MG63 (cell line): Measurements from ENCODE around the gene SRGN. TPM values are rescaled to one million over a fixed set of nuclear protein-coding genes. Genes with fewer than 3 reads are reported as not detected.
"Not testable (repeated sequence)": the region's sequence is repeated elsewhere in the genome, so short reads cannot be mapped to it uniquely, and the experiment has no call there.

Source experiments
- DNase-seq: peaks from one replicate; pipeline ENCODE4 v3.0.0-alpha.2; 2020
- H3K27me3 ChIP-seq: fragments of 250-450 bp; sonication (Bioruptor Pico); 2 replicates; pipeline ENCODE4 v1.5.1; 2020; ENCODE audit warnings: mild to moderate bottlenecking, moderate library complexity
- H3K36me3 ChIP-seq: fragments of 250-450 bp; sonication (Bioruptor Pico); 2 replicates; pipeline ENCODE4 v1.5.1; 2020; ENCODE audit warnings: mild to moderate bottlenecking, moderate library complexity
- H3K4me3 ChIP-seq: fragments of 250-450 bp; sonication (Bioruptor Pico); 2 replicates; pipeline ENCODE4 v1.5.1; 2020; ENCODE audit warnings: mild to moderate bottlenecking, moderate library complexity
- H3K9me3 ChIP-seq: fragments of 250-450 bp; sonication (Bioruptor Pico); 2 replicates; pipeline ENCODE4 v1.5.1; 2020; ENCODE audit warnings: mild to moderate bottlenecking, moderate library complexity
- total RNA-seq: library from RNA; depleted of rRNA; stranded (reverse); fragments of >200 nt; shearing (Covaris generic); gene quantifications from 2 replicates; pipeline ENCODE4 v1.2.3, GENCODE V29; 2014; ENCODE audit warnings: low replicate concordance; rRNA removed

Gene SRGN, protein sequence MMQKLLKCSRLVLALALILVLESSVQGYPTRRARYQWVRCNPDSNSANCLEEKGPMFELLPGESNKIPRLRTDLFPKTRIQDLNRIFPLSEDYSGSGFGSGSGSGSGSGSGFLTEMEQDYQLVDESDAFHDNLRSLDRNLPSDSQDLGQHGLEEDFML
- total RNA-seq = 10.2 and 19.6 TPM in 2 replicates

- Histone ChIP-seq H3K27me3 (no peaks in the 10 kb centered on the region), H3K36me3 (no peaks in the 10 kb centered on the region), H3K9me3 (no peaks in the 10 kb centered on the region), H3K4me3 (peak within 1 kb of the TSS; percentile 32)
- peak; percentile 51 for DNase-seq
Measured at GRCh38 chr10:69087590-69088470, at the start of gene SRGN. SRGN (plus strand) TSS chr10:69088103; CDS start chr10:69088158, 55 bp downstream.

- not testable (repeated sequence) for H3K36me3 ChIP-seq, H3K9me3 ChIP-seq
Measured at GRCh38 chr10:69040904-69041303, 47.0 kb upstream of the SRGN start.

DNA sequence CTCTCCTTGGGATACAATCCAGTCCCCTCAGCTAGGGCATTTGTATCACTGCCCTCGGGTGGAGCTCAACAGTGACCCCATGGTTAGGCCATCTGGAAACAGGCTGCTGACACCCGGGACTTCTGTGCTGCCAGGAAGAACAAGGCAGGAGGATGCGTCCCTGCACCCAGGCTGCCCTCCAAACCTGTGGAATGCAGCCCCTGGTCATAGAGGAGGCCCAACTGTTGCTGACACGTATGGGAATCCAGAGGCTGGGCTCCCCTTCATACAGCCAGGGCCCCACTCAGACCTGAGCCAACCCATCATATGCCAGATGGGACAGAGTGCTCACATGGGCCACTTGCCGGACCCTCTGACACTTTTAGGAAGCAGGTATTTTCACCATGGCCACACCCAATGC is 45.5 kb upstream of the SRGN start:
- H3K27me3 ChIP-seq = no peaks in the 10 kb centered on the region
- H3K4me3 ChIP-seq = no peak overlapping the region
- no peaks in the 10 kb centered on the region for H3K9me3 ChIP-seq
- no peaks in the 10 kb centered on the region for H3K36me3 ChIP-seq
- no peak for DNase-seq

More at GRCh38 chr10:69040904-69041303, 47.0 kb upstream of the SRGN start:
- not testable (repeated sequence) for DNase-seq, H3K4me3 ChIP-seq, H3K27me3 ChIP-seq

GRCh38 chr10:69042838-69043237 is 45.1 kb upstream of the SRGN start:
- no peak for DNase-seq
- Histone ChIP-seq H3K4me3 (no peak overlapping the region), H3K9me3 (no peaks in the 10 kb centered on the region), H3K27me3 (no peaks in the 10 kb centered on the region), H3K36me3 (no peaks in the 10 kb centered on the region)

DNA sequence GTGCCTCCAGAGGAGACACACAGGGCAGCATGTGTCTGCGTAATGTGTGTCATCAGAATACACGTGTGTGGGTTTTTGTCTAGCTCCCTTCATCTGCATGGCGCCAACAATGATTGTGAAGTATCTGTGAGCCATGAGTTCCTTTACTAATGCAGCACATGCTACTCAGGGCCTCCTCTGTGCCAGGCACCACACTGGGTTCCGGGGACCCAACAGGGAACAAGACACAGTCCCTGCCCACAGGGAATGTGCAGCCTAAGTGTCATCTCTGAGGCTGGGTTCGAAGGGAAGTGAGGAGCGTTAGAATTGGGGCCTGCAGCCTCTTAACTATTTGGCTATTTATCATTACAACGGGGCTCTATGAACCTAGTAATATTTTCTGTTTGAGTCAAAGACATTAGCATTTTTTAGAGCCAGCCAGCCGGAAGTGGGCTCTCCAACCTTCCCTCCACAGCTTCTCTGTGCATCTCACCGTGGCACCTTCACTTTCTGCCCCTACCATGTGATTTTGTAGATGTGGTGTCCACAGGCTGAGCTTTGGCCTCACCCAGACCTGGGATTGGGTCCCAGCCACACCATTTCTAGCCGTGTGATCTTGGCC is 43.9 kb upstream of the SRGN start:
- Histone ChIP-seq H3K9me3 (no peaks in the 10 kb centered on the region), H3K27me3 (no peaks in the 10 kb centered on the region), H3K36me3 (no peaks in the 10 kb centered on the region), H3K4me3 (no peak overlapping the region)
- DNase-seq = no peak

DNA sequence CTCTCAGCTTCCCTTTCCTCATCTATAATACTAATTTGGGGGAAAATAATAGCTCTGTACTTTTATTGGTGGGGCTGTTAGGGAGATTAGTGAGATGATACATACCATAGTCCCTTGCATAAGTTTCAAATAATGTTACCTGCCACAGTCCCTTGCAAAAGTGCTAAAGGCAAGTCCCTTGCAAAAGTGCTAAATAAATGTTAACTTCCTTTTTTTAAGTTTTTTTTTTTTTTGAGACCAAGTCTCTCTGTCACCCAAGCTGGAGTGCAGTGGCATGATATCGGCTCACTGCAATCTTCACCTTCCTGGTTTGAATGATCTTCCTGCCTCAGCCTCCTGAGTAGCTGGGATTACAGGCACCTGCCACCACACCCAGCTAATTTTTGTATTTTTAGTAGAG is 43.4 kb upstream of the SRGN start:
- Histone ChIP-seq H3K9me3 (no peaks in the 10 kb centered on the region), H3K36me3 (no peaks in the 10 kb centered on the region), H3K4me3 (no peak overlapping the region), H3K27me3 (no peaks in the 10 kb centered on the region)
- no peak for DNase-seq

- Histone ChIP-seq H3K36me3 (no peaks in the 10 kb centered on the region), H3K4me3 (no peak overlapping the region), H3K27me3 (no peaks in the 10 kb centered on the region), H3K9me3 (no peaks in the 10 kb centered on the region)
- no peak for DNase-seq
Measured at GRCh38 chr10:69045441-69046300, 42.2 kb upstream of the SRGN start.

GRCh38 chr10:69047111-69047832 is 40.6 kb upstream of the SRGN start:
- no peaks in the 10 kb centered on the region for H3K9me3 ChIP-seq
- DNase-seq = no peak
- no peaks in the 10 kb centered on the region for H3K36me3 ChIP-seq
- H3K4me3 ChIP-seq = no peak overlapping the region
- H3K27me3 ChIP-seq = no peaks in the 10 kb centered on the region

GRCh38 chr10:69048103-69048502 is 39.8 kb upstream of the SRGN start:
- Histone ChIP-seq H3K9me3 (no peaks in the 10 kb centered on the region), H3K4me3 (no peak overlapping the region), H3K36me3 (no peaks in the 10 kb centered on the region), H3K27me3 (no peaks in the 10 kb centered on the region)
- no peak for DNase-seq

DNA sequence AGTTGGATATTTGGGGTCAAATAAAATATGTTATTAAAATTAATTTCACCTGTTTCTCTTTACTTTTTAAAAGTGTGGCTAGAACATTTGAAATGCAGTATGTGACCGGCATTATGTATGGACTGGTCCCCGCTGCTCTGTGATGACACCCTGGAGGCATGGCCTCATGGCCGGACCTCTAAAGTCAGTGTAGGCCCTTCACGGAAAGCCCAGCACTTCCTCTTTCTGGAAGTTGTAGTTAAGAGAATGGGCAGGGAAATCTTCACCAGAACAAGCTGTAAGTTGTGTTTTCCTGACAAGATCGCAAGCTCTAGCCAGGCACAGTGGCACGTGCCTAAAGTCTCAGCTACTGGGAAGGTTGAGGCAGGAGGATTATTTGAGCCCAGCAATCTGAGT is 38.3 kb upstream of the SRGN start:
- H3K27me3 ChIP-seq = no peaks in the 10 kb centered on the region
- H3K4me3 ChIP-seq = no peak overlapping the region
- DNase-seq = no peak
- no peaks in the 10 kb centered on the region for H3K36me3 ChIP-seq
- no peaks in the 10 kb centered on the region for H3K9me3 ChIP-seq

DNA sequence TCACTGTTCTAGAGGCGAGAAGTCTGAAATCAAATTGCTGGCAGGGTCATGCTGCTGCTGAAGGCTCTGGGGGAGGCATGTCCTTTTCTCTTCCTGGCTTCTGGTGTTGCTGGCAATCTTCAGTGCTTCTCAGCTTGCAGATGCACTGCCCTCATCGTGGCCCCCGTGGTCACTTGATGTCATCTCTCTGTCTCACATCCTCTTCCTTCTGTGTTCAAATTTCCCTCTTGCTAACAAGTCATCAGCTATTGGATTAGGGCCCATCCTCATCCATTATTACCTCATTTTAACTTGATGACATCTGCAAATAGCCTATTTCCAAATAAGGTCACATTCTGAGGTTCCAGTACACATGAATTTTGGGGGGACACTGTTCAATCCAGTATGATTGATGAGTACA is 36.6 kb upstream of the SRGN start:
- Histone ChIP-seq H3K4me3 (no peak overlapping the region), H3K27me3 (no peaks in the 10 kb centered on the region), H3K9me3 (no peaks in the 10 kb centered on the region), H3K36me3 (no peaks in the 10 kb centered on the region)
- no peak for DNase-seq

DNA sequence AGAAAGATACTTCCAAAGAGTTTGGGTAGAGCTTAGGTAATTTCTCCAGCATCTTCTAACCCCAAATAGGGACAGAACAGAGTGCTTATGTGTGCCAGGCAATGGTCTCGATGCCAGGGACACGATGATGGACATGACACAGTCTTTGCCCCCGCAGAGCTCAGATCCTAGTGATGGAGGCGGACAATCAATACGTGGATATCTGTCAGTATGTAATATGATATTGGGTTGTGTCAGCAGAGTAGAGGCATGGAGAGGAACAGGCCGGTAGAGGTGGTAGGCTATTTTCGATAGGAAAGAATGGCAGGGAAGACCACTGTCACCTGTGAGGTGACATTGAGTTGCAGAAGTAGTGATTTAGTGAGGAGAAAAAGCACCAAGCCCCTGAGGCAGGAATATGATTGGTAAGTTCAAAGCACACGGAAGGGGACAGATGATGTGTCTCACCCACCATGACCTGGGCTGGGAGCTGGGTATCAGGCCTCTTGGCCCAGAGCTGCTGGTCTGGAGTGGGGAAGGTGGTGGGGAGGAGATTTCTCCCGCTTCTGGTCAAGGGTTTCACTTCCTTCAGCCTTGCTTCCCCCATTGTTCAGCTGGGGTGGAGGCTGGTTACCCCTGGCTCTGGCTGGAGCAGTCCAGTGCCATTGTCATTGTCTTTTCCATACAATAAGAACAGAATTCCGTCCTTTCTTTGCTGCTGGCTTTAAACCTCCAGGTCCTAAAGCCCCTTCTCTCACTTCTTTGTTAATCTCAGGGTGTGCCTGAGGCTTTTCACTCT is 36.0 kb upstream of the SRGN start:
- no peaks in the 10 kb centered on the region for H3K27me3 ChIP-seq
- DNase-seq = no peak
- no peak overlapping the region for H3K4me3 ChIP-seq
- no peaks in the 10 kb centered on the region for H3K9me3 ChIP-seq
- no peaks in the 10 kb centered on the region for H3K36me3 ChIP-seq

DNA sequence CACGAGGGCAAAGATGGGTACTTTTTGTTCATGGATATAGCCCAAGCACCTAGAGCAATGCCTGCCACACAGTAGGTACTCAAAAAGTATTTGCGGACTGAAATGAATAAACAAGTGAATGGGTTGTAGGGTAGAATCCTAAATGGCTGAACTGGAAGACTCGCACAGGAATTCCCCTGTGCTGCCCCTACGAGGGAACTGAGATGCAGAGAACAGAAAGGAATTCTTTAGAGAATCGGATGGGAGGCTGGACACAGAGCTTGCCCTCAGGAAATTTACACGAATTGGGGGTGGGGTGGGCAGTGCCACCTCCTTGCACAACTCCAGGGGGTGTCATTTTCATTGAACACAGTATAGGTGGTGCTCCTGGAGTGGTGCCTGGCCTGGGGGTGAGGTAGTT is 35.2 kb upstream of the SRGN start:
- no peaks in the 10 kb centered on the region for H3K27me3 ChIP-seq
- no peak for DNase-seq
- H3K9me3 ChIP-seq = no peaks in the 10 kb centered on the region
- H3K4me3 ChIP-seq = no peak overlapping the region
- no peaks in the 10 kb centered on the region for H3K36me3 ChIP-seq

- H3K27me3 ChIP-seq = no peaks in the 10 kb centered on the region
- H3K36me3 ChIP-seq = no peaks in the 10 kb centered on the region
- DNase-seq = no peak
- H3K4me3 ChIP-seq = no peak overlapping the region
- H3K9me3 ChIP-seq = no peaks in the 10 kb centered on the region
Measured at GRCh38 chr10:69055241-69055640, 32.7 kb upstream of the SRGN start.

DNA sequence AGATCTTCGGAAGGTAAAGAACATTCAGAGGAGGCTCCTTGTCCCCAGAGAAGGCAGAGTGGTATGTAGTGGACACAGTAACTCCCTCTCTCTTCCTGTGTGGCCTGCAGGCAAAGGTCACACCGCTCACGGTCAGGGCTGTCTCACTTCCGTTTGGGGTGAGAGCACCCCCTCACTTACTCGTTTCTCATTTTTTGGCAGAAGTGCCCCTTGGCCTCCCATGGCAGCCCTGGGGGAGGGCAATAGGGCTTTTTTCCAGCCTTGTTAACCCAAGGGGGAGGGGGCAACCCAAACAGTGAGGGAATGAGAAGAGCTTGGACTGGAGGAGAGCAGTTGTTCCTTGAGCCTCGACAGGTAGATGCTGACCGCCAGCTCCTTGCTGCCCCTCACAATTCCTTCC is 31.8 kb upstream of the SRGN start:
- H3K36me3 ChIP-seq = no peaks in the 10 kb centered on the region
- no peak for DNase-seq
- no peaks in the 10 kb centered on the region for H3K9me3 ChIP-seq

More for the DNA sequence above, 31.8 kb upstream of the SRGN start:
- Histone ChIP-seq H3K27me3 (no peaks in the 10 kb centered on the region), H3K4me3 (no peak overlapping the region)
